Measurements from ENCODE around the gene CREB5. TPM values are rescaled to one million over a fixed set of nuclear protein-coding genes. Genes with fewer than 3 reads are reported as not detected.

Gene CREB5
- total RNA-seq, 1 experiment from 2014 or later: 1.3 TPM

- H3K36me3 Mint-ChIP-seq: no peaks in the 10 kb centered on the region
- DNase-seq (ENCODE audit: low spot score): no peak
- H3K4me3 Mint-ChIP-seq: peak overlapping the region; percentile 12; the same call in 1 of the 2 replicates
- H3K9me3 Mint-ChIP-seq: no peaks in the 10 kb centered on the region
- POLR2A ChIA-PET: no interaction called here
- H3K4me1 Mint-ChIP-seq: peaks cover 43% of the 10 kb centered on the region
- H3K27me3 Mint-ChIP-seq (ENCODE audit: low read depth): no peaks in the 10 kb centered on the region
- no peak for TF ChIP-seq FOXP4 (CRISPR knock-in tag; IDR thresholded peaks at IDR 0.05)
- 0 out of 2 replicates have a peak, but pooled peaks have one; percentile 26 for TF ChIP-seq TEAD1 (CRISPR knock-in tag; IDR thresholded peaks at IDR 0.05)
- CTCF ChIA-PET: interaction anchor here (1.2 to 1.8 kb wide), 5 partner anchors 13 to 107 kb away, joined by 3 to 6 read pairs (median 4); partner anchors contain the start of gene CREB5
- 0 out of 2 replicates have a peak, but pooled peaks have one; percentile 19 for ATAC-seq
- peak overlapping the region; percentile 43; the same call in 1 of the 2 replicates for H3K27ac Mint-ChIP-seq
Measured at GRCh38 chr7:28517206-28517605, 104.9 kb downstream of the CREB5 start.

GRCh38 chr7:28517606-28518005 is 105.3 kb downstream of the CREB5 start:
- TF ChIP-seq ATF2 (CRISPR knock-in tag; IDR thresholded peaks at IDR 0.05; ENCODE audit: borderline replicate concordance, low read depth): no peak
- TF ChIP-seq ZBTB21 (CRISPR knock-in tag; IDR thresholded peaks at IDR 0.05; ENCODE audit: borderline replicate concordance): no peak
- no peak for TF ChIP-seq EMX1 (CRISPR knock-in tag; IDR thresholded peaks at IDR 0.05)
- no peak for TF ChIP-seq CREB1 (CRISPR knock-in tag; IDR thresholded peaks at IDR 0.05)
- TF ChIP-seq MXD4 (CRISPR knock-in tag; IDR thresholded peaks at IDR 0.05; ENCODE audit: borderline replicate concordance): no peak
- no peak for TF ChIP-seq MYBL2 (CRISPR knock-in tag; IDR thresholded peaks at IDR 0.05)
- no peak for TF ChIP-seq FOXP1 (CRISPR knock-in tag; IDR thresholded peaks at IDR 0.05; ENCODE audit: borderline replicate concordance)
- TF ChIP-seq USF2 (CRISPR knock-in tag; IDR thresholded peaks at IDR 0.05): no peak
- TF ChIP-seq PRRX2 (CRISPR knock-in tag; IDR thresholded peaks at IDR 0.05): no peak
- no peak for TF ChIP-seq STAT6 (CRISPR knock-in tag; conservative IDR thresholded peaks at IDR 0.05; ENCODE audit: low read depth)
- TF ChIP-seq SOX15 (CRISPR knock-in tag; IDR thresholded peaks at IDR 0.05): no peak
- no peak for TF ChIP-seq TEAD1 (CRISPR knock-in tag; IDR thresholded peaks at IDR 0.05)
- TF ChIP-seq GRHL2 (CRISPR knock-in tag; IDR thresholded peaks at IDR 0.05; ENCODE audit: insufficient replicate concordance, severe bottlenecking): no peak
- TF ChIP-seq GTF2I (CRISPR knock-in tag; conservative IDR thresholded peaks at IDR 0.05): no peak
- no peak for TF ChIP-seq TCF7 (CRISPR knock-in tag; IDR thresholded peaks at IDR 0.05; ENCODE audit: low read depth)
- TF ChIP-seq ZNF121 (CRISPR knock-in tag; IDR thresholded peaks at IDR 0.05): no peak
- TF ChIP-seq SP1 (CRISPR knock-in tag; conservative IDR thresholded peaks at IDR 0.05): no peak
- Mint-ChIP-seq H3K27ac (no peak overlapping the region), H3K4me1 (peaks cover 43% of the 10 kb centered on the region), H3K36me3 (no peaks in the 10 kb centered on the region), H3K4me3 (no peak overlapping the region), H3K9me3 (no peaks in the 10 kb centered on the region), H3K27me3 (ENCODE audit: low read depth) (no peaks in the 10 kb centered on the region)
- no peak for ATAC-seq
- POLR2A ChIA-PET: no interaction called here
- CTCF ChIA-PET: interaction anchor here (1.6 to 1.8 kb wide), 2 partner anchors 13 to 105 kb away, joined by 4 read pairs; partner anchors contain the start of gene CREB5
- DNase-seq (ENCODE audit: low spot score): no peak
